Calu3 (cell line): Measurements from ENCODE around the gene DCN. TPM values are rescaled to one million over a fixed set of nuclear protein-coding genes. Genes with fewer than 3 reads are reported as not detected.

Source experiments
- BruUV-seq: library from RNA; stranded (reverse); fragments of 400-500 nt; replicated peaks from 2 replicates; lab custom pipeline; 2021; lab: Mats Ljungman, UMichigan
- CTCF ChIA-PET: fragments of 300-600 bp; sonication (Branson Sonifier 250); formaldehyde crosslinking; loops from one replicate; lab custom pipeline; 2022; ENCODE audit warnings: antibody characterized with exemption; lab: Charles Lee
- DNase-seq: peaks from one replicate; pipeline ENCODE4 v3.0.0; 2022
- H3K27ac Mint-ChIP-seq: one replicate; pipeline ENCODE4 v1.8.0; 2022; ENCODE audit warnings: mixed read lengths; ENCODE audit not compliant: unreplicated experiment
- H3K27me3 Mint-ChIP-seq: one replicate; pipeline ENCODE4 v1.8.0; 2022; ENCODE audit warnings: mixed read lengths; ENCODE audit not compliant: unreplicated experiment
- H3K36me3 Mint-ChIP-seq: one replicate; pipeline ENCODE4 v1.8.0; 2022; ENCODE audit warnings: mild to moderate bottlenecking, moderate library complexity, mixed read lengths; ENCODE audit not compliant: insufficient read depth, unreplicated experiment
- H3K4me1 Mint-ChIP-seq: one replicate; pipeline ENCODE4 v1.8.0; 2022; ENCODE audit warnings: mild to moderate bottlenecking, low read depth, mixed read lengths; ENCODE audit not compliant: unreplicated experiment
- H3K4me3 Mint-ChIP-seq: one replicate; pipeline ENCODE4 v1.8.0; 2022; ENCODE audit warnings: mild to moderate bottlenecking, low read depth, moderate library complexity, mixed read lengths; ENCODE audit not compliant: unreplicated experiment
- H3K9me3 Mint-ChIP-seq: one replicate; pipeline ENCODE4 v1.8.0; 2022; ENCODE audit warnings: low read depth, mixed read lengths; ENCODE audit not compliant: unreplicated experiment
- CTCF ChIP-seq: fragments of 200-600 bp; IDR thresholded peaks from one replicate; pipeline ENCODE4 v1.8.0; 2022; ENCODE audit warnings: antibody characterized with exemption; ENCODE audit not compliant: unreplicated experiment
- intact Hi-C: fragments of 100-400 bp; cut with micrococcal nuclease; formaldehyde crosslinking; loops from one replicate; pipeline ENCODE4 v1.10.0; 2022; ENCODE audit not compliant: unreplicated experiment
- total RNA-seq: library from RNA; stranded (reverse); gene quantifications from 2 replicates; pipeline ENCODE4 v1.2.3, GENCODE V29; 2022

The DCN gene
- total RNA-seq, 1 experiment from 2014 or later = not detected

- Mint-ChIP-seq H3K9me3 (peaks cover 3% of the 10 kb centered on the region), H3K4me3 (no peak overlapping the region)
- CTCF ChIA-PET = no interaction called here
These were observed 43.3 kb downstream of the DCN start for GRCh38 chr12:91139286-91139685.

DNA sequence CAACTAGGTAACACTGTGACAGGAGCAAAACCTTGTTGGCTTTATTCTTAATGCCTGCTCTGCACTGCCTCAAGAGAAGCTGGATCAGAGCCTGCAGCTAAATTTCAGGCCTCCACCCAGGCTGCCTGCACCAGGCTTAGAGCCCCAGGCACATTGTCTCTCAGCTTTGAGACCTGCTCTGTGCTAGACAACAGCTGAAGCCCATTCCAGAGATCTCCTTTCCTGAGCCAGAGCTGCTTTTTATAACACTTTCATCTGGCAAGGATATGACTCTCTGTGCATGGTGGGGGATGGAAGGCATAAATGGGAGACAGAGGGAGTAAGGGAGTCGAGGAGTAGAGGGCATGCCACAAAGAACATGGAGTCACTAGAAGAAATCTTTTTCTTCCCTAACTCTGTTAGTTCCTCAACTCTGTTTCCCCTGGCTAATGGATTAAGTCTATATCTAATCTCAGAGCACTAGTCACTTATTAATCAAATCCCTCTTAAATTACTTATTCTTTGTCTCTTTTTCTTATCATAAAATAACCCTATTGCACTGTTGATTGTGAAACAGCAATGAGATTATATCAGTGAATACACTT, 44.2 kb downstream of the DCN start:
- no peak for DNase-seq
- Mint-ChIP-seq H3K4me1 (no peaks in the 10 kb centered on the region), H3K36me3 (no peaks in the 10 kb centered on the region), H3K9me3 (peaks cover 3% of the 10 kb centered on the region), H3K4me3 (no peak overlapping the region), H3K27me3 (no peaks in the 10 kb centered on the region), H3K27ac (no peak overlapping the region)
- BruUV-seq = no TSS peak
- TF ChIP-seq CTCF = no peak
- CTCF ChIA-PET = no interaction called here
- intact Hi-C loops = no loop called here

More at GRCh38 chr12:91139286-91139685, 43.3 kb downstream of the DCN start:
- TF ChIP-seq CTCF = no peak
- DNase-seq = no peak
- intact Hi-C loops = no loop called here
- no peaks in the 10 kb centered on the region for H3K4me1 Mint-ChIP-seq
- H3K27ac Mint-ChIP-seq = no peak overlapping the region
- no peaks in the 10 kb centered on the region for H3K36me3 Mint-ChIP-seq
- H3K27me3 Mint-ChIP-seq = no peaks in the 10 kb centered on the region
- no TSS peak for BruUV-seq

DNA sequence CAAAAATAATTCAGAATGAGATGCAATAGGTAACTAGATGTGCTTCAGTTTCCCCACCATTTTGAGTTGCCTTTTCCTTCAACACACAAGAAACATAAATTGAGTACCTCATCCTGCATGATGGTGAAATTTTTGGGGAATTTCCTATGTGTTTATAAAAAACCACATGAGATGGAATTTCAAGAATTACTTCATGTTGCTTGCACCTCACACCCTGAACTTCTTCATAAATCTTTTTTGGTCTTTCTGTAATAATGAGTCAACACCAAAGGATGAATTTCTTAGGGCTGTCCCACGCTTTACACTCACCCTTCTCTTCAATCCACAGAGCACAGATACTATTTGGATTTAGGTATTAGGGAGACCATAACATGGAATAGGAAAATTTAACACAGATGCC, 48.7 kb downstream of the DCN start:
- Mint-ChIP-seq H3K4me3 (no peak overlapping the region), H3K9me3 (peaks cover 3% of the 10 kb centered on the region), H3K36me3 (no peaks in the 10 kb centered on the region), H3K27ac (no peak overlapping the region), H3K4me1 (no peaks in the 10 kb centered on the region), H3K27me3 (no peaks in the 10 kb centered on the region)
- no peak for DNase-seq
- TF ChIP-seq CTCF = no peak
- CTCF ChIA-PET = no interaction called here
- no TSS peak for BruUV-seq
- intact Hi-C loops = no loop called here

DNA sequence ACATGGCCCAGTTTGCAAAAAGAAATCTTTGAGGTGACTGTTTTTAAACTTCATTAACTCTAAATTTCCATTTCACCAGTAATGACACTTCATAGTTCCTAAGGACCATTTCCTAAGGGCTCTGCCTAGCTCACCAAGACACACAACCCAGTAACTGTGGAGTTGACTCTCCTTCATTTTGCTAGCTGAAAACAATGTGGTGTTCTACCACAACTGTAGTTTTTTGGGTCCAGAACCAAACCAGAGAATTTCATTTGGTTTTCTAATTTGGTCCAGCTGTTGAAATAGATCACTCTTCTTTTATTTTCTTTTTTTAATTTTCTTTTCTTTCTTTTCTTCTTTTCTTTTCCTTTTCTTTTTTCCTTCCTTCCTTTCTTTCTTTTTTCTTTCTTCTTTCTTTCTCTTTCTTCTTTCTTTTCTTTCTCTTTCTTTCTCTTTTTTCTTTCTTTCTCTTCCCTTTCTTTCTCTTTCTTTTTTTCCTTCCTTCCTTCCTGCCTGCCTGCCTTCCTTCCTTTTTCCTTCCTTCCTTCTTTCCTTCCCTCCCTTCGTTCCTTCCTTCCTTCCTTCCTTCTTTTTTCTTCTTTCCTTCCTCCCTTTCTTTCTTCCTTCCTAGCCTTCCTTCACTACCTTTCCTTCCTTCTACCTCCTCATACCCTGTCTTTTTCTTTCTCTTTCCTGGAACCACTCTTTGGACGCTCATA, 52.8 kb downstream of the DCN start:
- no TSS peak for BruUV-seq
- CTCF ChIA-PET = no interaction called here
- intact Hi-C loops = no loop called here
- Mint-ChIP-seq H3K36me3 (no peaks in the 10 kb centered on the region), H3K27me3 (no peaks in the 10 kb centered on the region), H3K27ac (no peak overlapping the region), H3K4me1 (peaks cover 8% of the 10 kb centered on the region), H3K4me3 (no peak overlapping the region), H3K9me3 (peaks cover 3% of the 10 kb centered on the region)
- no peak for TF ChIP-seq CTCF
- no peak for DNase-seq
